HepG2 (cell line): ENCODE results near the gene ANKRD13D. TPM values are rescaled to one million over a fixed set of nuclear protein-coding genes. Genes with fewer than 3 reads are reported as not detected.

Experiments used
- FOXA3 ChIP-seq: IDR thresholded peaks from 2 replicates; pipeline ENCODE4 v1.6.1; 2016; ENCODE audit warnings: missing genetic modification reagents, missing compliant biosample characterization
- FUBP1 ChIP-seq: sonication (generic); formaldehyde crosslinking; IDR thresholded peaks from 2 replicates; pipeline ENCODE4 v1.5.1; 2020; ENCODE audit warnings: missing genetic modification reagents, mild to moderate bottlenecking, borderline replicate concordance
- GLI4 ChIP-seq: sonication (generic); formaldehyde crosslinking; IDR thresholded peaks from 2 replicates; pipeline ENCODE4 v1.5.1; 2020; ENCODE audit warnings: missing genetic modification reagents, mild to moderate bottlenecking, moderate library complexity, borderline replicate concordance
- IKZF1 ChIP-seq: fragments of 450-650 bp; IDR thresholded peaks from 2 replicates; pipeline ENCODE4 v1.7.1; 2016
- KDM4B ChIP-seq: sonication (generic); formaldehyde crosslinking; IDR thresholded peaks from 2 replicates; pipeline ENCODE4 v1.4.0; 2020; ENCODE audit warnings: missing genetic modification reagents
- KDM6A ChIP-seq: IDR thresholded peaks from 2 replicates; pipeline ENCODE4 v1.6.1; 2016; ENCODE audit warnings: low read depth
- MTF2 ChIP-seq: sonication (generic); formaldehyde crosslinking; IDR thresholded peaks from 2 replicates; pipeline ENCODE4 v1.5.0; 2020; ENCODE audit warnings: missing genetic modification reagents, borderline replicate concordance
- MXD1 ChIP-seq: sonication (generic); formaldehyde crosslinking; IDR thresholded peaks from 2 replicates; pipeline ENCODE4 v1.4.0; 2020; ENCODE audit warnings: mild to moderate bottlenecking, missing genetic modification reagents
- NRL ChIP-seq: sonication (generic); formaldehyde crosslinking; IDR thresholded peaks from 2 replicates; pipeline ENCODE4 v1.5.0; 2020; ENCODE audit warnings: missing genetic modification reagents, mild to moderate bottlenecking, moderate library complexity, borderline replicate concordance
- PRMT3 ChIP-seq: sonication (generic); formaldehyde crosslinking; IDR thresholded peaks from 2 replicates; pipeline ENCODE4 v1.8.1; 2022; ENCODE audit warnings: low read depth, mild to moderate bottlenecking, moderate library complexity, missing genetic modification reagents, borderline replicate concordance
- TFAP4 ChIP-seq: sonication (generic); IDR thresholded peaks from 2 replicates; pipeline ENCODE4 v1.6.1; 2016; ENCODE audit warnings: low read depth, borderline replicate concordance
- TP53 ChIP-seq: sonication (generic); formaldehyde crosslinking; conservative IDR thresholded peaks from 2 replicates; pipeline ENCODE4 v1.4.0; 2020; ENCODE audit warnings: missing genetic modification reagents
- ZNF17 ChIP-seq: sonication (generic); formaldehyde crosslinking; IDR thresholded peaks from 2 replicates; pipeline ENCODE4 v1.5.0; 2020; ENCODE audit warnings: mild to moderate bottlenecking, missing genetic modification reagents
- ZNF383 ChIP-seq: sonication (generic); formaldehyde crosslinking; IDR thresholded peaks from 2 replicates; pipeline ENCODE4 v1.4.0; 2020; ENCODE audit warnings: missing genetic modification reagents, mild to moderate bottlenecking, borderline replicate concordance
- ZNF564 ChIP-seq: sonication (generic); formaldehyde crosslinking; IDR thresholded peaks from 2 replicates; pipeline ENCODE4 v1.8.1; 2023; ENCODE audit warnings: mild to moderate bottlenecking, missing genetic modification reagents
- ZNF780A ChIP-seq: sonication (generic); formaldehyde crosslinking; IDR thresholded peaks from 2 replicates; pipeline ENCODE4 v1.8.0; 2022; ENCODE audit warnings: mild to moderate bottlenecking, missing genetic modification reagents, moderate library complexity
- ZSCAN22 ChIP-seq: sonication (generic); formaldehyde crosslinking; IDR thresholded peaks from 2 replicates; pipeline ENCODE4 v1.4.0; 2020; ENCODE audit warnings: mild to moderate bottlenecking, missing genetic modification reagents
- polyA plus RNA-seq, 8 experiments: library from polyadenylated mRNA; depleted of rRNA in 3 of 8; stranded (reverse) in 7 of 8; unstranded in 1 of 8; fragments of >200 nt; fragmentation: Illumina TruSeq in 4 of 8; extraction: Trizol in 4 of 8; gene quantifications; 2 replicates each; pipeline versions ENCODE4 v1.2.1 to v1.2.3, GENCODE V29; 2011 to 2016; ENCODE audit warnings: low read depth in 4 of 8, missing spikeins in 1 of 8, mixed read lengths in 1 of 8; ENCODE audit not compliant: insufficient read depth in 1 of 8
- total RNA-seq, 5 experiments: library from RNA; depleted of rRNA; stranded (reverse); fragments of >200 nt; fragmentation: Illumina TruSeq; extraction: Trizol; gene quantifications; 2 replicates each; pipeline ENCODE4 v1.2.3, GENCODE V29; 2016; ENCODE audit warnings: low read depth in 1 of 5
- TF ChIP-seq, protein P1 (sequence below): sonication (generic); formaldehyde crosslinking; IDR thresholded peaks from 2 replicates; pipeline ENCODE4 v1.4.0; 2020; ENCODE audit warnings: mild to moderate bottlenecking, missing genetic modification reagents
- TF ChIP-seq, protein P2 (sequence below): sonication (generic); formaldehyde crosslinking; IDR thresholded peaks from 2 replicates; pipeline ENCODE4 v1.8.1; 2023; ENCODE audit warnings: mild to moderate bottlenecking, moderate library complexity, missing genetic modification reagents

Gene ANKRD13D
- total and polyA plus RNA-seq, 2 of the 13 experiments (the other 11 are each of a cell fraction or from before 2014, with no cell fraction given), result 18.6 to 27.3 TPM

- peak; percentile 27; the same call in 1 of the 2 replicates for TF ChIP-seq TFAP4
- no peak for TF ChIP-seq ZNF17 (CRISPR knock-in tag)
- peak; percentile 23; the same call in 1 of the 2 replicates for TF ChIP-seq ZNF564 (CRISPR knock-in tag)
- TF ChIP-seq ZNF780A (CRISPR knock-in tag), result no peak
- TF ChIP-seq KDM6A, result peak; percentile 40; the same call in 1 of the 2 replicates
- 0 out of 2 replicates have a peak, but pooled peaks have one; percentile 31 for TF ChIP-seq FOXA3 (CRISPR knock-in tag)
- peak; percentile 77; the same call in 1 of the 2 replicates for TF ChIP-seq PRMT3 (CRISPR knock-in tag)
- no peak for TF ChIP-seq TP53 (CRISPR knock-in tag)
- no peak for TF ChIP-seq FUBP1 (CRISPR knock-in tag)
- TF ChIP-seq, protein P1, sequence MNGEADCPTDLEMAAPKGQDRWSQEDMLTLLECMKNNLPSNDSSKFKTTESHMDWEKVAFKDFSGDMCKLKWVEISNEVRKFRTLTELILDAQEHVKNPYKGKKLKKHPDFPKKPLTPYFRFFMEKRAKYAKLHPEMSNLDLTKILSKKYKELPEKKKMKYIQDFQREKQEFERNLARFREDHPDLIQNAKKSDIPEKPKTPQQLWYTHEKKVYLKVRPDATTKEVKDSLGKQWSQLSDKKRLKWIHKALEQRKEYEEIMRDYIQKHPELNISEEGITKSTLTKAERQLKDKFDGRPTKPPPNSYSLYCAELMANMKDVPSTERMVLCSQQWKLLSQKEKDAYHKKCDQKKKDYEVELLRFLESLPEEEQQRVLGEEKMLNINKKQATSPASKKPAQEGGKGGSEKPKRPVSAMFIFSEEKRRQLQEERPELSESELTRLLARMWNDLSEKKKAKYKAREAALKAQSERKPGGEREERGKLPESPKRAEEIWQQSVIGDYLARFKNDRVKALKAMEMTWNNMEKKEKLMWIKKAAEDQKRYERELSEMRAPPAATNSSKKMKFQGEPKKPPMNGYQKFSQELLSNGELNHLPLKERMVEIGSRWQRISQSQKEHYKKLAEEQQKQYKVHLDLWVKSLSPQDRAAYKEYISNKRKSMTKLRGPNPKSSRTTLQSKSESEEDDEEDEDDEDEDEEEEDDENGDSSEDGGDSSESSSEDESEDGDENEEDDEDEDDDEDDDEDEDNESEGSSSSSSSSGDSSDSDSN, result no peak
- TF ChIP-seq MTF2 (CRISPR knock-in tag), result peak; percentile 60; the same call in 1 of the 2 replicates
- TF ChIP-seq NRL (CRISPR knock-in tag), result 0 out of 2 replicates have a peak, but pooled peaks have one; percentile 33
- TF ChIP-seq, protein P2, sequence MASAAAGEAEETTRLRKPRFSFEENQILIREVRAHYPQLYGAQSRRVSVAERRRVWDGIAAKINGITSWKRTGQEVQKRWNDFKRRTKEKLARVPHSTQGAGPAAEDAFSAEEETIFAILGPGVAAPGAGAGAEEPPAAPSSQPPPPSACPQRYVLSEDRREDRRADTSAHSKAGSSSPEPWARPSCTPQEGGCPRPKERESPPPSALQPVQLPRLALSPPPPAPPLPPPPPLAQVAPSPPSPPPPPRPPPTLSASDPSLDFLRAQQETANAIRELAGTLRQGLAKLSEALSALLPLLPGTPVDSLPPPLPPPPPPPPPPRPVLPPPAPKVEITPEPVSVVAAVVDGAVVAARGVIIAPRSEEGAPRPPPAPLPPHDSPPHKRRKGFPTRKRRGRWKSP (CRISPR knock-in tag), result 0 out of 2 replicates have a peak, but pooled peaks have one; percentile 21
- no peak for TF ChIP-seq MXD1
- TF ChIP-seq IKZF1, result no peak
- 0 out of 2 replicates have a peak, but pooled peaks have one; percentile 18 for TF ChIP-seq KDM4B (CRISPR knock-in tag)
- TF ChIP-seq GLI4, result no peak
- TF ChIP-seq ZNF383 (CRISPR knock-in tag), result peak; percentile 1; the same call in 1 of the 2 replicates
- no peak for TF ChIP-seq ZSCAN22
Observed at GRCh38 chr11:67288198-67288451, 978 bp upstream of the ANKRD13D start (continued).
